ENCODE measurements around the gene UCK1. TPM values are rescaled to one million over a fixed set of nuclear protein-coding genes. Genes with fewer than 3 reads are reported as not detected.

UCK1 gene
- total RNA-seq, 3 donors from 2014 or later: 21.1 to 23.3 (median 22.9) TPM

- no peaks in the 10 kb centered on the region for H3K4me1 Mint-ChIP-seq (ENCODE audit: low read depth)
- ATAC-seq: no peak
- H3K36me3 Mint-ChIP-seq (ENCODE audit: insufficient read depth): peaks cover 48% of the 10 kb centered on the region
- H3K4me3 Mint-ChIP-seq: no peak overlapping the region
- H3K9me3 Mint-ChIP-seq: no peaks in the 10 kb centered on the region
- no peaks in the 10 kb centered on the region for H3K27me3 Mint-ChIP-seq (ENCODE audit: low read depth)
- DNase-seq: no peak
These were observed 45.9 kb downstream of the UCK1 start for GRCh38 chr9:131485206-131485605.

DNA sequence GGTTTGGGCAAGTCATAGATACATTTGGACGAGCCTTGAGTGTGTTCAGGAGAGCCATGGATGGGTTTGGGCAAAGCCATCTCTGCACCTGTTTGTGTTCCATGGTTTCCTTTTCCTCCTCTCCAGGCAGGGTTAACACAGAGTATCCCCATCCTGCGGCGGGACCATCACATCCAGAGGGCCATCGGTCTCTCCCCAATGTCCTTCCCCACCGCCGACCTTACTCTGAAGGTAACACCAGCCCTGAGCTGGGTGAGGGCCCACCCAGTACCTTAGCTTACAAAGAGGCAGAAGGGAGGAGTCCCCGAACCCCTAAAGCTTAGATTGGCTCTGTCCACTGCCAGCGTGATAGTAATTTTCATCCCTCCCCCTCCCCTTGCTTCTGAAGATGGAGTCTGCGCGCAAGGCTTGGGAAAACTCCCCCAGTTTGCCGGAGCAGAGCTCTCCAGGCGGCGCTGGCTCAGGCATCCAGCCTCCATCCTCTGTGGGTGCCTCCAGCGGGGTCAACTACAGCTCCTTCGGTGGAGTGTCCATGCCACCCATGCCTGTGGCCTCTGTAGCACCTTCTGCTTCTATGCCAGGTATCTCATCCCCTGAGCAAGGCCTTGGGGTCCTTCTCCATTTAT lies 46.4 kb downstream of the UCK1 start:
- Mint-ChIP-seq H3K9me3 (no peaks in the 10 kb centered on the region), H3K4me1 (ENCODE audit: low read depth) (peaks cover 2% of the 10 kb centered on the region), H3K4me3 (no peak overlapping the region), H3K27me3 (ENCODE audit: low read depth) (no peaks in the 10 kb centered on the region), H3K36me3 (ENCODE audit: insufficient read depth) (peaks cover 43% of the 10 kb centered on the region)
- DNase-seq: no peak
- ATAC-seq: no peak

DNA sequence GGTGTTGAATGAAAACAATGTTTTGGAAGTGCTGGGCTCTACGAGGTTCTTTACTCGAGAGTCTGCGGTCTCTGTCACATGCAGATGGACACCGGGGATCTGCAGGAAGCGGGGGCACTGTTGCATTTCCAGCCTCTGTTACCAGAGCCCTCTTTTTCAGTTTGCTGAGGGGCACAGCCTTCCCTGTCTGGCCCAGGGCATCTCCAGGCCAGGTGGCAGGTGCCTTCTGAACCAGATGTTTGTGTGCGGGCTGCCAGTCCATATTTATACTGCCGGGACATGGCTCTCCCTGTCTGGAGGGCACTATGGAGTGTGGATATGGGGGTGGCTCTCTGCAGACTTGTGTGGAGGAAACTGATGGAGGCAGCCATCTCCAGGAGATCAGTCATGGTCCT lies 47.0 kb downstream of the UCK1 start:
- H3K4me3 Mint-ChIP-seq: no peak overlapping the region
- peaks cover 2% of the 10 kb centered on the region for H3K4me1 Mint-ChIP-seq (ENCODE audit: low read depth)
- H3K9me3 Mint-ChIP-seq: no peaks in the 10 kb centered on the region
- DNase-seq (no peak), ATAC-seq (no peak)
- H3K27me3 Mint-ChIP-seq (ENCODE audit: low read depth): no peaks in the 10 kb centered on the region
- peaks cover 42% of the 10 kb centered on the region for H3K36me3 Mint-ChIP-seq (ENCODE audit: insufficient read depth)

GRCh38 chr9:131483319-131484050 lies 47.6 kb downstream of the UCK1 start:
- Mint-ChIP-seq H3K27me3 (ENCODE audit: low read depth) (no peaks in the 10 kb centered on the region), H3K9me3 (no peaks in the 10 kb centered on the region), H3K36me3 (ENCODE audit: insufficient read depth) (peaks cover 40% of the 10 kb centered on the region), H3K4me1 (ENCODE audit: low read depth) (peaks cover 2% of the 10 kb centered on the region), H3K4me3 (no peak overlapping the region)
- ATAC-seq (no peak), DNase-seq (no peak)

GRCh38 chr9:131482343-131483006 lies 48.6 kb downstream of the UCK1 start:
- Mint-ChIP-seq H3K36me3 (ENCODE audit: insufficient read depth) (peaks cover 39% of the 10 kb centered on the region), H3K4me3 (no peak overlapping the region), H3K27me3 (ENCODE audit: low read depth) (no peaks in the 10 kb centered on the region), H3K4me1 (ENCODE audit: low read depth) (peaks cover 3% of the 10 kb centered on the region), H3K9me3 (no peaks in the 10 kb centered on the region)
- no peak for DNase-seq
- no peak for ATAC-seq

DNA sequence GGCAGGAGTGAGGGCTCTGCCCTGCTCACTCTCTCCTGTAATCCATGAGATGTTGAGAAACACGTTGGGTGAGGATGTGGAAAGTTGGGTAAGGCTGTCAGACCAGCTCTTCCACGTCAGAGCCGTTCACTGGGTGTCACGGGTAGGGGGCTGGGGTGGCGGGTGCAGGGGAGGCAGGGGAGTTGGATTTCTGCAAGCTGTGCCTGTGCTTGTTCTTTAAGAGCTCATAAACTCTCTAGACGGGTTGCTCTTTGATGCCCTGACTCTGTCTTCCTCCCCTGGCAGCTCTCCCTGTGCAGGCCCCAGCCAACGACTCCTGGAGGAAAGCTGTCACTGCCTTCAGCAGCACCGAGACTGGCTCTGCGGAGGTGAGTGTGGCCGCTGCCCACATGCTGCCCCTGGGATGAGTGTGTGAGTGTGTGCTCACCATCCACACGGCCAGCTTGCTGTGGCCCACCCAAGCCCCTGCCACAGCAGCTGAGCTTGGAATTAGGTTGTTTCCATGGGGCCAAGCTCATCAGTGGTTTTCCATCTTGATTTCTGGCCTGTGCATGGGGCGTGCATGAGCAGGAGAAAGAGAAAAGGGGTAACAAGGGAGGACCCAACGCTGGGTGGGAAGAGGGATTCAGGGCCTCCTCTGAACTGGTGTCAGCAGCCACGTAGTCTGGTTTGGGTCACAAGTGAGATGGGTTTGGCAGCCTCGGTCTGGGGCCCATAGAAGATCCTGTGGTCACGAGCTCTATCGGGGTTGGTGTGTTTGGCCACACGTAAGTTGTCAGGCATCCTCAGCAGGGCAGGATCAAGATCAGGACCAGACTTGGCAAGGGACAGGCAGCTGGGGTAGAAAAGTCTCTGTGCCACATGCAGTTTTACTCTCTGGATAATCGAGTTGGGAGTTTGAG lies 49.4 kb downstream of the UCK1 start:
- H3K36me3 Mint-ChIP-seq (ENCODE audit: insufficient read depth): peaks cover 37% of the 10 kb centered on the region
- H3K9me3 Mint-ChIP-seq: no peaks in the 10 kb centered on the region
- H3K27me3 Mint-ChIP-seq (ENCODE audit: low read depth): no peaks in the 10 kb centered on the region
- DNase-seq: no peak
- H3K4me1 Mint-ChIP-seq (ENCODE audit: low read depth): peaks cover 3% of the 10 kb centered on the region
- no peak overlapping the region for H3K4me3 Mint-ChIP-seq
- no peak for ATAC-seq

GRCh38 chr9:131480258-131480657 lies 50.8 kb downstream of the UCK1 start:
- H3K9me3 Mint-ChIP-seq: no peaks in the 10 kb centered on the region
- H3K4me3 Mint-ChIP-seq: no peak overlapping the region
- H3K27me3 Mint-ChIP-seq (ENCODE audit: low read depth): no peaks in the 10 kb centered on the region
- peaks cover 32% of the 10 kb centered on the region for H3K36me3 Mint-ChIP-seq (ENCODE audit: insufficient read depth)
- ATAC-seq (peak; percentile 48 to 58), DNase-seq (no peak)
- peaks cover 3% of the 10 kb centered on the region for H3K4me1 Mint-ChIP-seq (ENCODE audit: low read depth)

GRCh38 chr9:131478911-131479310 lies 52.2 kb downstream of the UCK1 start:
- Mint-ChIP-seq H3K36me3 (ENCODE audit: insufficient read depth) (peaks cover 33% of the 10 kb centered on the region), H3K4me3 (no peak overlapping the region), H3K27me3 (ENCODE audit: low read depth) (no peaks in the 10 kb centered on the region), H3K9me3 (no peaks in the 10 kb centered on the region), H3K4me1 (ENCODE audit: low read depth) (peaks cover 3% of the 10 kb centered on the region)
- ATAC-seq (no peak), DNase-seq (no peak)

DNA sequence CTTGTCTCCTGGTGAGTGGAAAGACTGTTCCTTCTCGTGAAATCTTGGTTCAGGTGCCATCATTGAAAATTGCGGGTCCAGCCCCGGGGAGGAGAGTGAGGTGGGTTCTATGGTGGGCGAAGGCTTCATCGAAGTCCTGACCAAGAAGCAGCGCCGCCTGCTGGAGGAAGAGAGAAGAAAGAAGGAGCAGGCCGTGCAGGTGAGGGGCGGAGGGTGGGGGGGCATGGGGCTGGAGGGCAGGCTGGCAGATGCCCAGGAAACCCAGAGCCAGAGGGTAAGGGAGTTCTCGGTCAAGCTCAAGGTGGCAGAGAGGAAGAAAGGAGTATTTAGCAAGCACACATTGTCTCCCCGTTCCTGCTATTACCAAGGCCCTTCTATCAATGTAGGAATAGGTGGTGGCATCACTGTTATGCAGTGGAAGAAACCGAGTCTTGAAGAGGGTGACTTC lies 52.6 kb downstream of the UCK1 start:
- Mint-ChIP-seq H3K4me1 (ENCODE audit: low read depth) (peaks cover 3% of the 10 kb centered on the region), H3K9me3 (no peaks in the 10 kb centered on the region), H3K36me3 (ENCODE audit: insufficient read depth) (peaks cover 36% of the 10 kb centered on the region), H3K4me3 (no peak overlapping the region), H3K27me3 (ENCODE audit: low read depth) (no peaks in the 10 kb centered on the region)
- ATAC-seq (peak; percentile 52 to 75), DNase-seq (peak; percentile 55)

DNA sequence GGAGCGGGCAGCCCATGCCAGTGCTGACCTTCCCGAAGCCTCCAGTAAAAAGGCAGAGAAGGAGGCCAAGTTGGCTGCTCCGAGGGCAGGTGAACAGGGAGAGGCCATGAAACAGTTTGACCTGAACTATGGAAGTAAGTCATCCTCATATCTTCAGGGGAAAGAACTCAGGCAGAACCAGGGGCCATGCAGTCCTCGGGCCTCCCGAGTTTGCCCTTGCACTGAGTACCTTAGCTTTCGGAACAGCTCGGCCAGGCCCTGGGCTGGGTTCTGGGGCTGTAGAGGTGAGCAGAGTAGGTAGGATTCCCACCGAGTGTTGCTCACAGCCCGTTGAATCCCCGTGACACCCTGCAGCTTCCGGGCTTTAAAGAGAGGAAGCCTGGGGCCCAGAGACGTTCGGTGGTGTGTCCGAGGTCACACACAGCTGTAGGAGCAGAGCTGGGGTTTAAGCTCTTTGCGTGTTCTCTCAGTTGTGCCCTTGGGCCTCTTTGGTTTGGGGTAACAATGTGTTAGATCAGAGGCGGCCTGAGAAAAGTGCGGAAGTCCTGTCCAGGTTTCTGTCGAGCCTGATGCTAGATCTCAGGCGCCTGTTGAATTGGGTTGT lies 53.1 kb downstream of the UCK1 start:
- Mint-ChIP-seq H3K4me1 (ENCODE audit: low read depth) (peaks cover 3% of the 10 kb centered on the region), H3K4me3 (no peak overlapping the region)
- no peak for DNase-seq

DNA sequence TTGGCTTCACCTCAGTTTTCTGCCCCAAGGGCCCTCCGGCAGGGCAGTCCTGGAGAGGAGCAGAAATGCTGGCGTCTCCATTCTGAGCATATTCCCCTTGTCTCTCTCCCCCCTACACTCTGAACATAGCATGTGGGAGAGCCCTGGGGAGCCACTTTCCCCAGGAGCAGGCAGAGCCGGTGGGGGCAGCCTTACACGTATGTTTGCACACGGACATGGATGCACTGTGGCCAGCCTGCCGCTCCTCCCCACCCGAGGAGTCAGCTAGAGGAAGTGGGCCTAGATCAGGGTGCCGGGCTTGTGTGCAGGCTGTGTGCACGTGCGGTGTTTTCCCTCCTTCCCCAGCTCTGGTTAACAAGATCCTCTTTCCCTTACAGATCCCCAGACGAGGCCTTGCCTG lies 53.7 kb downstream of the UCK1 start:
- no peak for ATAC-seq
- peaks cover 34% of the 10 kb centered on the region for H3K36me3 Mint-ChIP-seq (ENCODE audit: insufficient read depth)
- DNase-seq: no peak
- no peaks in the 10 kb centered on the region for H3K27me3 Mint-ChIP-seq (ENCODE audit: low read depth)
- no peaks in the 10 kb centered on the region for H3K9me3 Mint-ChIP-seq
- H3K4me1 Mint-ChIP-seq (ENCODE audit: low read depth): peaks cover 4% of the 10 kb centered on the region
- H3K4me3 Mint-ChIP-seq: no peak overlapping the region

More for the DNA sequence above, 53.1 kb downstream of the UCK1 start:
- no peaks in the 10 kb centered on the region for H3K27me3 Mint-ChIP-seq (ENCODE audit: low read depth)
- H3K9me3 Mint-ChIP-seq: no peaks in the 10 kb centered on the region
- ATAC-seq: no peak
- H3K36me3 Mint-ChIP-seq (ENCODE audit: insufficient read depth): peaks cover 36% of the 10 kb centered on the region

DNA sequence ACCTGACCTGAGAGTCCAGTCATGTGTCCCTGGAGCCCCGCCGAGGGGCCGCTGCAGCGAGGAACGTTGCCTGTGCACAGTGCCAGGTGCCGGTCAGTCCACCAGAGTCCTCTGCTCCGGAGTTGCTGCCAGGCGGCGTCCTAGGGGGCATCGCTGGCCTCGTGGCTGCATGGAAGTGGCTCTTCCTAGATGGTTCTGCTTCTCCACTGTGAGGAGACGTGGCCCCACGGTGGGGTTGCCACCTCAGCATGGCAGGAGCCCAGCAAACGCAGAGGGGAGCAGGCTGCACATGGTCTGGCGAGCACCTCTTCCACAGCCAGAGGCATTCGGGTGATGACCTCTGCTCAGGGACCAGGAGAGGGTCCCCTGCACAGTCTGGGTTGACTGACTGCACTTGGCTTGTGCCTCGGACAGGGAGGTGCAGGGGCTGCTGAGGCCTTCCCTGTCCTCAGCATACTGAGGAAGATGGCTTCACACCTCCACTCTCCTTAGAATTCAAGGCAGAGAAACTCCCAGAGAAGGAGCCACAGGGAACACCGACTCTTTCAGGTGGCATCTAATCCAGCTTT lies 54.2 kb downstream of the UCK1 start:
- Mint-ChIP-seq H3K36me3 (ENCODE audit: insufficient read depth) (peaks cover 29% of the 10 kb centered on the region), H3K4me1 (ENCODE audit: low read depth) (peaks cover 4% of the 10 kb centered on the region), H3K4me3 (no peak overlapping the region), H3K27me3 (ENCODE audit: low read depth) (no peaks in the 10 kb centered on the region), H3K9me3 (no peaks in the 10 kb centered on the region)
- no peak for ATAC-seq
- DNase-seq: no peak

GRCh38 chr9:131475956-131476776 lies 54.9 kb downstream of the UCK1 start:
- no peak for DNase-seq
- Mint-ChIP-seq H3K4me1 (ENCODE audit: low read depth) (peaks cover 4% of the 10 kb centered on the region), H3K4me3 (no peak overlapping the region), H3K27me3 (ENCODE audit: low read depth) (no peaks in the 10 kb centered on the region), H3K36me3 (ENCODE audit: insufficient read depth) (peaks cover 28% of the 10 kb centered on the region), H3K9me3 (no peaks in the 10 kb centered on the region)
- no peak for ATAC-seq
